Calu3 (cell line): ENCODE measurements around the gene TEX51. TPM values are rescaled to one million over a fixed set of nuclear protein-coding genes. Genes with fewer than 3 reads are reported as not detected.

ENCODE experiments used
- BruUV-seq: library from RNA; stranded (reverse); fragments of 400-500 nt; replicated peaks from 2 replicates; lab custom pipeline; 2021; lab: Mats Ljungman, UMichigan
- CTCF ChIA-PET: fragments of 300-600 bp; sonication (Branson Sonifier 250); formaldehyde crosslinking; loops from one replicate; lab custom pipeline; 2022; ENCODE audit warnings: antibody characterized with exemption; lab: Charles Lee
- DNase-seq: peaks from one replicate; pipeline ENCODE4 v3.0.0; 2022
- H3K27ac Mint-ChIP-seq: one replicate; pipeline ENCODE4 v1.8.0; 2022; ENCODE audit warnings: mixed read lengths; ENCODE audit not compliant: unreplicated experiment
- H3K27me3 Mint-ChIP-seq: one replicate; pipeline ENCODE4 v1.8.0; 2022; ENCODE audit warnings: mixed read lengths; ENCODE audit not compliant: unreplicated experiment
- H3K36me3 Mint-ChIP-seq: one replicate; pipeline ENCODE4 v1.8.0; 2022; ENCODE audit warnings: mild to moderate bottlenecking, moderate library complexity, mixed read lengths; ENCODE audit not compliant: insufficient read depth, unreplicated experiment
- H3K4me1 Mint-ChIP-seq: one replicate; pipeline ENCODE4 v1.8.0; 2022; ENCODE audit warnings: mild to moderate bottlenecking, low read depth, mixed read lengths; ENCODE audit not compliant: unreplicated experiment
- H3K4me3 Mint-ChIP-seq: one replicate; pipeline ENCODE4 v1.8.0; 2022; ENCODE audit warnings: mild to moderate bottlenecking, low read depth, moderate library complexity, mixed read lengths; ENCODE audit not compliant: unreplicated experiment
- H3K9me3 Mint-ChIP-seq: one replicate; pipeline ENCODE4 v1.8.0; 2022; ENCODE audit warnings: low read depth, mixed read lengths; ENCODE audit not compliant: unreplicated experiment
- intact Hi-C: fragments of 100-400 bp; cut with micrococcal nuclease; formaldehyde crosslinking; loops from one replicate; pipeline ENCODE4 v1.10.0; 2022; ENCODE audit not compliant: unreplicated experiment
- total RNA-seq: library from RNA; stranded (reverse); gene quantifications from 2 replicates; pipeline ENCODE4 v1.2.3, GENCODE V29; 2022
- TF ChIP-seq, protein P1 (sequence below): fragments of 200-600 bp; IDR thresholded peaks from one replicate; pipeline ENCODE4 v1.8.0; 2022; ENCODE audit warnings: antibody characterized with exemption; ENCODE audit not compliant: unreplicated experiment

Gene TEX51
- total RNA-seq, 1 experiment from 2014 or later, result not detected

DNA sequence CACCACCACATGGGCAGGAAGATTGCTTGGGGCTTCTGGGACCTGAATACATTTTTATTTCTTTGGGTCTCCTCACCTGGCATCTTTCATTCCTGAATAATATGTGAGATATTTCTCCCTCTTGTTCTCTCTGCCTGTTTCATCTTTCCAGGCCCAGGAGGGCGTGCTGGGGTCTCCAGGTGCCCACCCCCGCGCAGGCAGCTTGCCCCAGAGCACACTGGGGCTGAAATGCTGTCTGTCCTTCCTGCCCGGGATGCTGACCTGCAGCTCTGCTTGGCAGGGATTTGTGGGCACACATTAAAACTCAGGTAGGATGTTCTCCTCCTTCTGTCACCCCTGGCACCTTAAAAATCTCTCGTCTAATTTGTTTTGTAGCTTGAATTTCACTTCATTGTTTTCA lies 39.7 kb upstream of the TEX51 start:
- DNase-seq, result no peak
- Mint-ChIP-seq H3K27ac (no peak overlapping the region), H3K4me1 (no peaks in the 10 kb centered on the region), H3K9me3 (no peaks in the 10 kb centered on the region), H3K4me3 (no peak overlapping the region), H3K36me3 (no peaks in the 10 kb centered on the region), H3K27me3 (peaks cover 34% of the 10 kb centered on the region)
- CTCF ChIA-PET, result no interaction called here
- intact Hi-C loops, result no loop called here
- TF ChIP-seq, protein P1, sequence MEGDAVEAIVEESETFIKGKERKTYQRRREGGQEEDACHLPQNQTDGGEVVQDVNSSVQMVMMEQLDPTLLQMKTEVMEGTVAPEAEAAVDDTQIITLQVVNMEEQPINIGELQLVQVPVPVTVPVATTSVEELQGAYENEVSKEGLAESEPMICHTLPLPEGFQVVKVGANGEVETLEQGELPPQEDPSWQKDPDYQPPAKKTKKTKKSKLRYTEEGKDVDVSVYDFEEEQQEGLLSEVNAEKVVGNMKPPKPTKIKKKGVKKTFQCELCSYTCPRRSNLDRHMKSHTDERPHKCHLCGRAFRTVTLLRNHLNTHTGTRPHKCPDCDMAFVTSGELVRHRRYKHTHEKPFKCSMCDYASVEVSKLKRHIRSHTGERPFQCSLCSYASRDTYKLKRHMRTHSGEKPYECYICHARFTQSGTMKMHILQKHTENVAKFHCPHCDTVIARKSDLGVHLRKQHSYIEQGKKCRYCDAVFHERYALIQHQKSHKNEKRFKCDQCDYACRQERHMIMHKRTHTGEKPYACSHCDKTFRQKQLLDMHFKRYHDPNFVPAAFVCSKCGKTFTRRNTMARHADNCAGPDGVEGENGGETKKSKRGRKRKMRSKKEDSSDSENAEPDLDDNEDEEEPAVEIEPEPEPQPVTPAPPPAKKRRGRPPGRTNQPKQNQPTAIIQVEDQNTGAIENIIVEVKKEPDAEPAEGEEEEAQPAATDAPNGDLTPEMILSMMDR, result no peak
- no TSS peak for BruUV-seq

DNA sequence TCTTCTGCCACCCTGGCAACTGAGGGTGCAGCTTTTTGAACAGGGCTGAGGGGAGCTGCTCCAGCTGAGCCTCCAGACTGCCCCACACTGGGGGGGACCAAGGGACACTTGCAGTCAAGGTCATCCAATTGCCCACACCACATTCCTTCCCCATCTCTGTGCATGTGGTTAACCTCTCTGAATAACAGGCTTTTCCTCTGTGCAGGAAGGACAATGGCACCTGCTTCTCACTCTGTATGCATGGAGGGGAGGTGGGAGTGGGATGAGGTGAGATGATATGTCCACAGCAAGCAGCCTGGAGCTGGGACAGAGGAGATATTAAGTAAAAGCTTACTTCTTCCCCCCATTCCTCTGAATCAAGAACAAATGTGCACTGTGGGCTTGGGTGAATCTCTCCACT lies 39.1 kb upstream of the TEX51 start:
- no peak overlapping the region for H3K27ac Mint-ChIP-seq
- H3K4me3 Mint-ChIP-seq, result no peak overlapping the region
- TF ChIP-seq, protein P1, result no peak

DNA sequence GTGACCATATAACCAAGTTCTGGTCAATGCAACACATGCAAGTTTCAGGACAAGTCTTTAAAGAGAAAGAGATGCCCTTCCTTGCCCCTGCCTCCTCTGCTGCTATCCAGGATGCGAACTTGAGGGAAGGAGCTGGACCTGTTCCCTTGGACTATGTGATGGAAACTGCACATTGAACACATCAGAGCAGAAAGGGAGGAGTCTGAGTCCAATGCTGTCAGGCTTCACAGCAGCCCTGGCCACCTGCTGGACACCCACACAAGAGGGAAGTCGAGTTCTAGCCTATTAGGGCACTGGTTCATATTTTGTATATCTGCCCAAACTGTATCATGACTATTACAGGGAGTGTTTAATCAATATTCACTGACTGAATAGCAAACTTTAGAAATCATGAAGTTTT lies 38.3 kb upstream of the TEX51 start:
- Mint-ChIP-seq H3K27me3 (peaks cover 21% of the 10 kb centered on the region), H3K4me1 (no peaks in the 10 kb centered on the region), H3K4me3 (no peak overlapping the region), H3K27ac (no peak overlapping the region), H3K36me3 (no peaks in the 10 kb centered on the region), H3K9me3 (no peaks in the 10 kb centered on the region)
- no peak for DNase-seq
- TF ChIP-seq, protein P1, result no peak
- no TSS peak for BruUV-seq
- CTCF ChIA-PET, result no interaction called here
- intact Hi-C loops, result no loop called here

More for the DNA sequence above, 39.1 kb upstream of the TEX51 start:
- CTCF ChIA-PET, result no interaction called here
- no peaks in the 10 kb centered on the region for H3K36me3 Mint-ChIP-seq
- intact Hi-C loops, result no loop called here
- no peaks in the 10 kb centered on the region for H3K9me3 Mint-ChIP-seq
- H3K4me1 Mint-ChIP-seq, result no peaks in the 10 kb centered on the region
- peaks cover 28% of the 10 kb centered on the region for H3K27me3 Mint-ChIP-seq
- DNase-seq, result no peak
- BruUV-seq, result no TSS peak

DNA sequence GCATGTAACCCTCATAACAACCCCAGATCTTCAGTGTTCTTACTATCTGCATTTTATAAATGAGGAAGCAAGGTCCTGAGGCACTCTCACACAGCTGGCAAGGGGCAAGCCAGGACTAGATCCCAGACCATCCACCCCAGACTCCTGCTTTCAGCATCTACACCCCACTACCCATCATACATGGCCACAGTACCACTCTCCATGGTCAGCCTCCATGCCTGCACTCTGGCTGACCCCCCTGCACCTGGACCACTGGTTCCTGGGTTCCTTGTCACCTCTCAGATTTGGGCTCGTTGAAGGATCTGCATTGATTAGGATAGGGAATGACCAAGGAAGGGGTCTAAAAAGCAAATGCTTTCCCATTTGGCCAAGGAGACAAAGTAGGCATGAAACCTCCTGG lies 36.0 kb upstream of the TEX51 start:
- CTCF ChIA-PET, result no interaction called here
- no TSS peak for BruUV-seq
- Mint-ChIP-seq H3K4me1 (no peaks in the 10 kb centered on the region), H3K9me3 (peaks cover 2% of the 10 kb centered on the region), H3K27me3 (peaks cover 13% of the 10 kb centered on the region), H3K27ac (no peak overlapping the region), H3K4me3 (no peak overlapping the region), H3K36me3 (no peaks in the 10 kb centered on the region)
- intact Hi-C loops, result no loop called here
- DNase-seq, result no peak
- TF ChIP-seq, protein P1, result no peak
